ENCODE data around the gene DOCK8.

The DOCK8 gene

DNA sequence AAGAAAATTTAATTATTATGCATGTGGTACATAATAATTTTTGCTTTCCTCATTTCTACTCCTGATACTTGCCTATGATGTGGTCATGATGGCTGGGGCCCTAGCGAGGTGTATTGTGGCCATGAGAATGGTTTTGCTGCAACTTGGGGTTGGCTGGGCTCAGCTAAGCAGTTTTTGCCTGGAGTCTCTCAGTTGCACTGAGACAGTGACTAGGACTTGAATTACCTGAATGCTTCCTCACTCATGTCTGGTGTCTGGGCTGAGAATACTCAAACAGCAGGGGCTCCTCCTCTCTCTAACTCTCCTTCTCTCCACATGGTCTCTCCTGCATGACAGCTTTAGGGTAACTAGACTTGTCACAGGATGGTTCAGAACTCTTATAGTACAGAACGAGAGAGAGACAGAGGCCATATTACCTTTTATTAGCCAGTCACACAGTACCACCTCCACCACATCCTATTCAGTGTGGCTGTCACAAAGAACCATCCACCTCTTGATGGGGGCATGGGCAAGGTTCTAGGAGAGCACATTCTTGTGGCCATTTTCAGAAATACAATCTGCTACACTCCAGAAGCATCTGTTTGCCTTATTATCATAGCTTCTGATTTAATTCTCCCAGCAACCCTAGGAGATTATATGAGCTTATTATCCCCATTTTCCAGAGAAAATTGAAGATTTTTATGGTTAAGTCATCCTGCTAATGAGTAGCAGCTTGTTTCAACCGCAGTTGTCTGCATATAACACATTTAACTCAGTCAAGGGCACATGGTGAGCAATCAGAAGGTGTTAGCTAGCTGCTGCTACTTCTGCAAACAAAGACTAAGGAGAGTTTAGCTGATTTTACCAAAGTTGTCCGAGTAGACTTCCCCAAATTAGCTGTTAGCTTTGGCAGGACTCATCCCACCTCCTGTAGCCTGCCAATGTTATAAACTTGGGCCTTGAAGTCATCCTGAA, 245.1 kb downstream of the DOCK8 start:
- TF ChIP-seq, protein P1, sequence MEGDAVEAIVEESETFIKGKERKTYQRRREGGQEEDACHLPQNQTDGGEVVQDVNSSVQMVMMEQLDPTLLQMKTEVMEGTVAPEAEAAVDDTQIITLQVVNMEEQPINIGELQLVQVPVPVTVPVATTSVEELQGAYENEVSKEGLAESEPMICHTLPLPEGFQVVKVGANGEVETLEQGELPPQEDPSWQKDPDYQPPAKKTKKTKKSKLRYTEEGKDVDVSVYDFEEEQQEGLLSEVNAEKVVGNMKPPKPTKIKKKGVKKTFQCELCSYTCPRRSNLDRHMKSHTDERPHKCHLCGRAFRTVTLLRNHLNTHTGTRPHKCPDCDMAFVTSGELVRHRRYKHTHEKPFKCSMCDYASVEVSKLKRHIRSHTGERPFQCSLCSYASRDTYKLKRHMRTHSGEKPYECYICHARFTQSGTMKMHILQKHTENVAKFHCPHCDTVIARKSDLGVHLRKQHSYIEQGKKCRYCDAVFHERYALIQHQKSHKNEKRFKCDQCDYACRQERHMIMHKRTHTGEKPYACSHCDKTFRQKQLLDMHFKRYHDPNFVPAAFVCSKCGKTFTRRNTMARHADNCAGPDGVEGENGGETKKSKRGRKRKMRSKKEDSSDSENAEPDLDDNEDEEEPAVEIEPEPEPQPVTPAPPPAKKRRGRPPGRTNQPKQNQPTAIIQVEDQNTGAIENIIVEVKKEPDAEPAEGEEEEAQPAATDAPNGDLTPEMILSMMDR (IDR thresholded peaks at IDR 0.05; ENCODE audit: insufficient read depth, missing control alignments): no peak
- FAIRE-seq (peak; percentile 51), DNase-seq (ENCODE audit: insufficient read length, low spot score) (no peak)

DNA sequence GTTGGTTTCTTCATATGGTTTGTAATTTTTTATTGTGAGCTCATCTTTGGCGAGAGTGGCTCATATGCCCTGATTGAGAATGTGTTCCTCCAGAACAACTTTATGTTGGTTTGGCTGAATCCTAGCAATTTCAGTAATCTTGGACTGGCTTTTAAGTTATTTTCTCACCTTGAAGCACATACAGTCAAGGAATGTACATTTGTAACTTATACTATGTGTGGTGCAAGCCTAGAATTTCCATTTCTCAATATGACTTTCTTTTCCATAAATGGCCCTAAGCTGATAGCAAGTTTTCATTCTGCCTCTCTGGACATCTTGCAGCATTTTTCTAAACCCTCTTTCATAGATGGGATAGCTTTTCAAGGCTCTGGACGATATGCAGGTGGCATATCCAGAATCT, 247.5 kb downstream of the DOCK8 start:
- FAIRE-seq (peak; percentile 38), DNase-seq (ENCODE audit: insufficient read length, low spot score) (no peak)
- TF ChIP-seq, protein P1 (IDR thresholded peaks at IDR 0.05; ENCODE audit: insufficient read depth, missing control alignments): no peak

DNA sequence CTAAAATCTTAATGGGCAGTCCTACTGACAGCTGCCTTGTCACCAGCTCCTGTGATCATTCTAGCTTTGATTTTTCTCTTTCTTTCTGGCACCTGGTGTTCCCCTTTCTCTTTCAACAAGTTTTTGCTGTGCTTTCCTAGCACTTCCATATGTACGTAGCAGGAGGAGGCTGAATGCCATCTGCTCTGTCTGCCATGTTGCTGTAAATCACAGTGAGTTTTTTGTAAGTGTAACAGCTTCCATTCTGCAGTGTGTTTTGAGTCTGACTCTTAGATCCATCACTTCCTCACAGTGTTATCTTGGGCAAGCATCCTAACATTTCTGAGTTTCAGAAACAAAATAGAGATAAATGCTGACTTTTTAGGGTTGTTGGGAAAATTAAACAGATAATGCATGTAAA, 247.9 kb downstream of the DOCK8 start:
- DNase-seq (ENCODE audit: insufficient read length, low spot score): no peak
- FAIRE-seq: peak; percentile 80
- TF ChIP-seq, protein P1 (IDR thresholded peaks at IDR 0.05; ENCODE audit: insufficient read depth, missing control alignments): no peak

DNA sequence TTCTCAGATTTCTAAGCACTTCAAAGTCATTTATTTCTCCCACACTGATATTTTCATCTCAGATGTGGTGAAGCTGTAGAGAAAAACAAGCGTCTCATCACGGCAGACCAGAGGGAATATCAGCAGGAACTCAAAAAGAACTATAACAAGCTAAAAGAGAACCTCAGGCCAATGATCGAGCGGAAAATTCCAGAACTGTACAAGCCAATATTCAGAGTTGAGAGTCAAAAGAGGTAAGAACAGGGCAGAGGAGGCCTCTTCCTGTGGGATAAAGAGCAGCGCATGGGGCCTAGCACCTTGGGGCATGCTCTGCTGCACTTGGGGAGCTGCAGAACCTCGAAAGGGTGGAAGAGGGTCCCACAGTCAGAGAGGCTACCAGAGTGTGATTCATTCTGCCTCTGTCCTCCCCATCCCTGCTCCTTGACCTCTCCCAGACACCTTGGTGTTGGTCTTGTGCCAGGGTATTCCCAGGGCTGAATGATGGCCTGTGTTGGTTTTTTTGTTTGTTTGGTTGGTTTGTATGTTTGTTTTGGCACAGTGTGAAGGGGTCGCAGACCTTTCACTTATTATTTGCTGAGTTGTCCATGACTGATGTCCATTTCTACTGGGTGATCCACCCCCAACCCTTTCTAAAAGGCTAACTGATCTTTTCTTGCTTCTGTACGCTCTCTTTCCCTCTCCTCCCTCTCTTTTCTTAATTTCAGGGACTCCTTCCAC, 248.9 kb downstream of the DOCK8 start:
- TF ChIP-seq, protein P1 (IDR thresholded peaks at IDR 0.05; ENCODE audit: insufficient read depth, missing control alignments): no peak
- DNase-seq (ENCODE audit: insufficient read length, low spot score): no peak
- FAIRE-seq: no peak

DNA sequence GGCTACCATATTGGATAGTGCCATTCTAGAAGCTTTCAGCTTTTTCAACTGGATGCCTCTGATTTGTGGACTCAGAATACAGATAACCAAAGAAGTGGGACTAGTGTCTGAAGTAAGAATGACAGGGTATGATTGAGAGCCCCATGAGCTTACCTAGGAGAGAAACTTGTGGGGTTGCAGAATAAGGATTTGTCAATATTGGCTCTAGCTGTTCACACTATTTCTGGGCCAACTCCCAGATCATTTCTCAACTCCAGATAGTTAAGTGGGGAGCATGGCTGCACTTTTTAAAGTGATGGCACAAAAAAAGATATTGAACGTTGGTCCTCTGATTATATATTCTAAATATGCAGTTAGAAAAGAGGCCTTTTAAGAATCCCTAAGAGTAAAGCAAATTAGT, 252.1 kb downstream of the DOCK8 start:
- no peak for DNase-seq (ENCODE audit: insufficient read length, low spot score)
- no peak for FAIRE-seq
- TF ChIP-seq, protein P1 (IDR thresholded peaks at IDR 0.05; ENCODE audit: insufficient read depth, missing control alignments): no peak

DNA sequence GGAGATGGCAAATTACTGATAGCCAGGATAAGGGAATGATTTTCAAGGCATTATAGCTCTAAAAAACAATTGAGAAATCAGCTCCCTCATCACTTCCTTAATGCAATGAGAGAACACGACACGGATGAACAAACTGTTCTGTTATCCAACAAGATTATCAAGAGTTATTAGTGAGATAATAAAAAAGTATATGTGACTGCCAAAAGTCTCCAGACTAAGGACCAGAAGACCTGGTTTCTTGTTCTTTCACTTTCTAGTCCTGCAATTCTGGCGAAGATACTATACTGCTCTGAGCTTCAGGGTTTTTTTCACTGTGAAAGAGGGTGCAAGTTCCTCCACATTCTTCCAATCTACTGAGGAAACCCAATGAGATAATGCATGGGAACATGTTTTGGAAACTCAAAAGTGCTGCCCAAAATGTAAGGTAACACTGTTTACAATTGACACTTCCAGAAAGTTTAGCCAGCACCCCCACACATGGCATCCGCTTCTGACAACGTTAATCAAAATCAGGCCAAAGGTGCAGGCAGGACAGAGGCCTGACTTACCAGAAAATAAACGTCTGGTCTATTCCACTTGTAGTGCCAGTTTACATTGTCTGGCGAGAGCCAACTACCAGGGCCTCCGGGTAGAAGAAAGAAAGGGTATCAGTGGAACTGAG, 254.2 kb downstream of the DOCK8 start:
- no peak for DNase-seq (ENCODE audit: insufficient read length, low spot score)
- TF ChIP-seq, protein P1 (IDR thresholded peaks at IDR 0.05; ENCODE audit: insufficient read depth, missing control alignments): no peak
- no peak for FAIRE-seq
